Glutamatergic neuron (in vitro differentiated cells): Measurements from ENCODE around the gene ARHGEF19. TPM values are rescaled to one million over a fixed set of nuclear protein-coding genes. Genes with fewer than 3 reads are reported as not detected.
A peak's percentile ranks its signal among the peaks of the same experiment; 100 is the strongest.
"Not testable (repeated sequence)": the region's sequence is repeated elsewhere in the genome, so short reads cannot be mapped to it uniquely, and the experiment has no call there.

ENCODE experiments used
- DNase-seq: peaks from one replicate; pipeline ENCODE4 v3.0.0; 2022
- H3K27ac Mint-ChIP-seq: one replicate; pipeline ENCODE4 v1.8.0; 2020; ENCODE audit warnings: mild to moderate bottlenecking, mixed read lengths, inconsistent platforms; ENCODE audit not compliant: unreplicated experiment
- H3K27me3 Mint-ChIP-seq: one replicate; pipeline ENCODE4 v1.8.0; 2020; ENCODE audit warnings: mild to moderate bottlenecking, moderate library complexity, mixed read lengths, inconsistent platforms; ENCODE audit not compliant: unreplicated experiment
- H3K36me3 Mint-ChIP-seq: one replicate; pipeline ENCODE4 v1.8.0; 2020; ENCODE audit warnings: mild to moderate bottlenecking, mixed read lengths, inconsistent platforms; ENCODE audit not compliant: unreplicated experiment
- H3K4me1 Mint-ChIP-seq: one replicate; pipeline ENCODE4 v1.8.0; 2020; ENCODE audit warnings: mild to moderate bottlenecking, low read depth, mixed read lengths, inconsistent platforms; ENCODE audit not compliant: unreplicated experiment
- H3K4me3 Mint-ChIP-seq: one replicate; pipeline ENCODE4 v1.8.0; 2020; ENCODE audit warnings: mild to moderate bottlenecking, mixed read lengths, inconsistent platforms; ENCODE audit not compliant: unreplicated experiment
- H3K9me3 Mint-ChIP-seq: one replicate; pipeline ENCODE4 v1.8.0; 2020; ENCODE audit warnings: mild to moderate bottlenecking, moderate library complexity, mixed read lengths, inconsistent platforms; ENCODE audit not compliant: unreplicated experiment
- total RNA-seq: library from RNA; stranded (reverse); fragmentation: NEBNext Ultra II Directional; extraction: Animal tissue kit (Norgen Biotek cat#: 25700); gene quantifications from one replicate; pipeline ENCODE4 v1.2.1, GENCODE V29; 2021; ENCODE audit not compliant: unreplicated experiment
- TF ChIP-seq, protein P1 (sequence below): fragments of 200-600 bp; sonication (generic); IDR thresholded peaks from one replicate; pipeline ENCODE4 v1.5.0; 2021; ENCODE audit not compliant: partially characterized antibody, unreplicated experiment

ARHGEF19 gene
- total RNA-seq, 1 donor from 2014 or later: 3.4 TPM

DNA sequence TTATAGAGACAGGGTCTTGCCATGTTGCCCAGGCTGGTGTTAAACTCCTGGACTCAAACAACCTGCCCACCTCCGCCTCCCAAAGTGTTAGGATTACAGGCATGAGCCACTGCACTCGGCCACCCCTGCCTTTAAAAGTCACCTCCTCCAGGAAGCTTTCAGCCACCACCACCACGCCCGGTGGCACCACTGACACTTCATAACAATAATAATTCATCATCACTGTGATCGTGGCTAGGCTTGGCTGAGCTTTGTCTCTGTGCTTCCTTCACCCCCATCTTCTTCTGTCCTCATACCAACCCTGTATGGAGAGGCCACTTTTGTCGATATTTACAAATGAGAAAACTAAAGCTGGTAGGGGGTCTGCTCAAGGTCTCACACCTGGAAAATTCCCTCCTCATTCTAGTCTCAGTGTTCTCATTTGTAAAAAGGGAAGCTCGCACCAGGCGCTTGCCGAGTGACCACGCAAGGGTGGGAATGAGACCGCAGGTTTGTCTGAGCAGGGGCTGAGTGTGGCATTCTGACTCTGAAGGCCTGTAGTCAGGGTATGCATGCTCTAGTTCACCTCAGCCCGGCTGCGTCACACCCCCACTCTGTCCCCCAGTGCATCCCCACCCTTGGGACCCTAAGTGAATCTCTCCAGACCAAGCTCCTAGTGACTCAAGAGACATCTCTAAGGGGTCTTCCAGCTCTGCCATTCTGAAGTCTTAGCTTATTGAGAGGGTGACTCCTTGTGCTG, 43.7 kb downstream of the ARHGEF19 start:
- H3K4me1 Mint-ChIP-seq: peaks cover 13% of the 10 kb centered on the region
- DNase-seq: no peak
- peak overlapping the region; percentile 42 for H3K4me3 Mint-ChIP-seq
- no peak overlapping the region for H3K27ac Mint-ChIP-seq
- H3K36me3 Mint-ChIP-seq: no peaks in the 10 kb centered on the region
- TF ChIP-seq, protein P1, sequence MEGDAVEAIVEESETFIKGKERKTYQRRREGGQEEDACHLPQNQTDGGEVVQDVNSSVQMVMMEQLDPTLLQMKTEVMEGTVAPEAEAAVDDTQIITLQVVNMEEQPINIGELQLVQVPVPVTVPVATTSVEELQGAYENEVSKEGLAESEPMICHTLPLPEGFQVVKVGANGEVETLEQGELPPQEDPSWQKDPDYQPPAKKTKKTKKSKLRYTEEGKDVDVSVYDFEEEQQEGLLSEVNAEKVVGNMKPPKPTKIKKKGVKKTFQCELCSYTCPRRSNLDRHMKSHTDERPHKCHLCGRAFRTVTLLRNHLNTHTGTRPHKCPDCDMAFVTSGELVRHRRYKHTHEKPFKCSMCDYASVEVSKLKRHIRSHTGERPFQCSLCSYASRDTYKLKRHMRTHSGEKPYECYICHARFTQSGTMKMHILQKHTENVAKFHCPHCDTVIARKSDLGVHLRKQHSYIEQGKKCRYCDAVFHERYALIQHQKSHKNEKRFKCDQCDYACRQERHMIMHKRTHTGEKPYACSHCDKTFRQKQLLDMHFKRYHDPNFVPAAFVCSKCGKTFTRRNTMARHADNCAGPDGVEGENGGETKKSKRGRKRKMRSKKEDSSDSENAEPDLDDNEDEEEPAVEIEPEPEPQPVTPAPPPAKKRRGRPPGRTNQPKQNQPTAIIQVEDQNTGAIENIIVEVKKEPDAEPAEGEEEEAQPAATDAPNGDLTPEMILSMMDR: no peak
- H3K27me3 Mint-ChIP-seq: peaks cover 11% of the 10 kb centered on the region
- H3K9me3 Mint-ChIP-seq: peaks cover 4% of the 10 kb centered on the region

DNA sequence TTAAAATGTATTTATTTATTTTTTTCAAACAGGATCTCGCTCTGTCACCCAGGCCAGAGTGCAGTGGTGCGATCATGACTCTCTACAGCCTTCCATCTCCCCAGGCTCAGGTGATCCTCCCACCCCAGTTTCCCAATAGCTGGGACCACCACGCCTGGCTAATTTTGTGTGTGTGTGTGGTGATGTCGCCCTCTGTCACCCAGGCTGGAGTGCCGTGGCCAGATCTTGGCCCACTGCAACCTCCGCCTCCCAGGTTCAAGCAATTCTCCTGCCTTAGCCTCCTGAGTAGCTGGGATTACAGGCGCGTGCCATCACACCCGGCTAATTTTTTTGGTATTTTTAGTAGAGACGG, 44.3 kb downstream of the ARHGEF19 start:
- H3K9me3 Mint-ChIP-seq, H3K36me3 Mint-ChIP-seq, H3K27ac Mint-ChIP-seq, DNase-seq: not testable (repeated sequence)
- peaks cover 13% of the 10 kb centered on the region for H3K4me1 Mint-ChIP-seq
- H3K27me3 Mint-ChIP-seq: peaks cover 11% of the 10 kb centered on the region
- peak overlapping the region; percentile 77 for H3K4me3 Mint-ChIP-seq

DNA sequence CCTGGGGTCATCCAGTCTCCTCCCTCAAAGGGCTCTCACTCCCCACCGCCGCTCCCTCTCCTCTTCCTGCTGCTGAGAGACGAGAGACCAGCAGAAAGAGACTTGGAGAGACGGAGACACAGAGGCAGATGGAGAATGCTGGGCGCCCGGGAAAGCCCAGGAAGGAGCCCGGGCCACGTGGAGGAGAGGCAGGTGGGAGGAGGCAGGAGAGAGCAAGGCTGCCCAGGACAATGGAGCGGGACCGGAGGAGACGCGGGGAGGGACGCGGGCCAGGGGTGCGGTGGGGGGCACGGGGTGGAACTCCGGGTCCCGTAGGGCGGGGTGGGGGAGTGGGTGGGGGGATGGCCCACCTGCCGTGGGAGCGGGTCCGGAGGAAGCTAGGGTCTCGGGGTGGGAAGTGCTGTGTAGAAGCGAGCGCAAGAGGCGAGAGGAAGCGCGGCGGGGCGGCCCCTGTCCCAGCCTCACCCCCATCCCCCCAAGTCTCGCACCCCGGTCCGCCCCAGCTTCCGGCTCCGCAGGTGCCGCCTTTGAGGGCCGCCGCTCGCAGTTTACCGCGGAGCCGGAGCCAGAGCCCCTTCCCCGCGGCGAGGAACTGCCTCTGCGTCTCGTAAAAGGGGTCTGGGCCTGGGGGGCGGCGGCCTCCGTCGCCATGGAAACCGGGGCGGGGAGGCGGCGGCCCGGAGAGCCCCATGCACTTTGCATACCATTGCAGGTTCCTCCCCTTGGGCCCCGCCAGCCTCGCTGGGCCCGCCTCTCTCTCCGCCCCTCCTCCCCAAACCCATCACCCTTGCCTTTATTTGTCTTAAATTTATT, 44.9 kb downstream of the ARHGEF19 start:
- Mint-ChIP-seq H3K27ac (no peak overlapping the region), H3K4me1 (peaks cover 13% of the 10 kb centered on the region), H3K9me3 (peaks cover 4% of the 10 kb centered on the region), H3K27me3 (peaks cover 13% of the 10 kb centered on the region), H3K4me3 (peak overlapping the region; percentile 77), H3K36me3 (no peaks in the 10 kb centered on the region)
- peak; percentile 59 for DNase-seq
- TF ChIP-seq, protein P1: no peak

DNA sequence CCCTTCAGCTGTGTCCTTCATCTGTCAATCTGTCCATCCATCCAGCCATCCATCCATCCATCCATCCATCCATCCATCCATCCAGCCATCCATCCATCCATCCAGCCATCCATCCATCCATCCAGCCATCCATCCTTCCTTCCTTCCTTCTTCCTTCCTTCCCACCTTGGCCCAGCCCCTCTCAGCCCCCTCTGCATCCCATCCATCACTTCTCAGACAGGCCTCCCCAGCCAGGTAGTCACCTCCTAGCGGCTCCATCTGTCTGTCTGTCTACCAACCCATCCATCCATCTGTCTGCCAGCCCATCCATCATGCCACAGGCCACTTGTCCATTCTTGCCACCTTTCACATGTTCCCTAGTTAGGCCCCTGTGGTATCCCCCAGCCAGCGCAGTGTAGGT, 46.3 kb downstream of the ARHGEF19 start:
- DNase-seq: no peak
- Mint-ChIP-seq H3K36me3 (no peaks in the 10 kb centered on the region), H3K4me1 (peaks cover 13% of the 10 kb centered on the region), H3K27ac (peak overlapping the region; percentile 66), H3K27me3 (peaks cover 13% of the 10 kb centered on the region), H3K4me3 (peak overlapping the region; percentile 46), H3K9me3 (peaks cover 4% of the 10 kb centered on the region)
- TF ChIP-seq, protein P1: no peak

DNA sequence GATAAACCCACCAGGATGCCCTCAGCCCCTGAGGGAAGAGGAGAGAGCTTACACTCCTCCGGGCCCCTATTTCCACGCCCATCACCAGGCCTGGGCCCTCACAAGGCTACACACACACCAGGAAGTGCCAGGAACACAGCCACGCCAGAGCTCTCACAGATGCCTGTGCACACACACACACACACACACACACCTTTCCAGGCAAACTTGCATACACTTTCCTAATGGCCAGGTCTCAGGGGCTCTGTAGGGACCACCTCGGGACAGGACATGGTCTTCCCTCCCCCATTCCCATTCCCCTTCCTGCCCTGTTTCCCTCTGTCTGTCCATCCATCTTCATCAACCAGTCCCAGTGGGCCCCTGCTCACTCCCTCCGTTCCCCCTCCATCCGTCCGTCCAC, 46.9 kb downstream of the ARHGEF19 start:
- Mint-ChIP-seq H3K9me3 (peaks cover 4% of the 10 kb centered on the region), H3K27ac (peak overlapping the region; percentile 22), H3K4me3 (peak overlapping the region; percentile 46), H3K36me3 (no peaks in the 10 kb centered on the region), H3K27me3 (peaks cover 13% of the 10 kb centered on the region), H3K4me1 (peaks cover 13% of the 10 kb centered on the region)
- no peak for DNase-seq
- TF ChIP-seq, protein P1: no peak
